Measurements from ENCODE around the gene ANKHD1. TPM values are rescaled to one million over a fixed set of nuclear protein-coding genes. Genes with fewer than 3 reads are reported as not detected.

ANKHD1 gene
- total RNA-seq, 1 donor from 2014 or later, result 77.1 TPM

DNA sequence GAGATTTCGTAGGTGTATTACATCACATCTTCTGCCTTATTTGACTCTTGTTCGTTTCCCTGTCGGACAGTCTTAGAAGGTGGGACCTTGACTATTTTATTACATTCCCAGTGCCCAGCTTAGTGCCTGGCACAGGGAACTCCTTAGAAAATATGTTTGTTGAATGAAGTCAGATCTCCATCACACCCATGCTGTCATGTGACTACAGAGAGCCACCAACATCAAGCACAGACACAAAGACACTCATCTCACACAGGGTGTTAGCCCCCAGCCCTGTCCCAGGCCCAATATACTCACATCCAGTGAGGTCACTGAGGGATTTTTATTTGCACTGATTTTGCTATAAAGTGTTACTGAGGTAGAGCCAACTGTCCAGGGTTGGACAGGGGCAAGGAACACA, 156.3 kb downstream of the ANKHD1 start:
- no peak overlapping the region for H3K4me3 ChIP-seq (ENCODE audit: low read depth, low read length)
- no peak for DNase-seq (ENCODE audit: low read depth)
- no peak for FAIRE-seq
- TF ChIP-seq, protein P1, sequence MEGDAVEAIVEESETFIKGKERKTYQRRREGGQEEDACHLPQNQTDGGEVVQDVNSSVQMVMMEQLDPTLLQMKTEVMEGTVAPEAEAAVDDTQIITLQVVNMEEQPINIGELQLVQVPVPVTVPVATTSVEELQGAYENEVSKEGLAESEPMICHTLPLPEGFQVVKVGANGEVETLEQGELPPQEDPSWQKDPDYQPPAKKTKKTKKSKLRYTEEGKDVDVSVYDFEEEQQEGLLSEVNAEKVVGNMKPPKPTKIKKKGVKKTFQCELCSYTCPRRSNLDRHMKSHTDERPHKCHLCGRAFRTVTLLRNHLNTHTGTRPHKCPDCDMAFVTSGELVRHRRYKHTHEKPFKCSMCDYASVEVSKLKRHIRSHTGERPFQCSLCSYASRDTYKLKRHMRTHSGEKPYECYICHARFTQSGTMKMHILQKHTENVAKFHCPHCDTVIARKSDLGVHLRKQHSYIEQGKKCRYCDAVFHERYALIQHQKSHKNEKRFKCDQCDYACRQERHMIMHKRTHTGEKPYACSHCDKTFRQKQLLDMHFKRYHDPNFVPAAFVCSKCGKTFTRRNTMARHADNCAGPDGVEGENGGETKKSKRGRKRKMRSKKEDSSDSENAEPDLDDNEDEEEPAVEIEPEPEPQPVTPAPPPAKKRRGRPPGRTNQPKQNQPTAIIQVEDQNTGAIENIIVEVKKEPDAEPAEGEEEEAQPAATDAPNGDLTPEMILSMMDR (IDR thresholded peaks at IDR 0.05; ENCODE audit: insufficient read depth, low read length, severe bottlenecking), result no peak
- no peaks in the 10 kb centered on the region for H3K36me3 ChIP-seq (ENCODE audit: control insufficient read depth, insufficient read depth, low read length)
- no peaks in the 10 kb centered on the region for H3K27me3 ChIP-seq (ENCODE audit: control insufficient read depth, insufficient read depth, low read length)

- H3K4me3 ChIP-seq (ENCODE audit: low read depth, low read length), result no peak overlapping the region
- TF ChIP-seq, protein P1 (IDR thresholded peaks at IDR 0.05; ENCODE audit: insufficient read depth, low read length, severe bottlenecking), result no peak
- H3K36me3 ChIP-seq (ENCODE audit: control insufficient read depth, insufficient read depth, low read length), result no peaks in the 10 kb centered on the region
- DNase-seq (ENCODE audit: low read depth) (no peak), FAIRE-seq (no peak)
- no peaks in the 10 kb centered on the region for H3K27me3 ChIP-seq (ENCODE audit: control insufficient read depth, insufficient read depth, low read length)
These were observed 156.9 kb downstream of the ANKHD1 start for GRCh38 chr5:140558542-140558941.

DNA sequence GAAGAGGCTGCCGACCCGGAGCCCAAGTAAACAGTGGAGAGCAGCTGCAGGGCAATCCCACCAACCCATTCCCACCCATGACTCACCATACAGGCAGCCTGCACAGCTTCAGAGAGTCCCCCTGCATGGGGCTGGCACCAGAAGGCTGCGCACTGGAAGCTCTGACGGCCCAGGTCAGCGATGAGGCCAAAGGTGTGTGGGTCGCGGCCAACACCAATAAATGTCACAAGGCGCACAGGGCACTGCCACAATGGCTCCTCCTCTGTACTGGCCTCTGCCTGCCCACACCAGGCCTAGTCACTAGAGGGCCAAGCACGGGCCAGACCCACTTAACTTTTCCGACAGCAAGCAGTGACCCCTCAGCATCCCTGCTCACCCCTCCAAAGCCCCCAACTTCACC, 158.6 kb downstream of the ANKHD1 start:
- Histone ChIP-seq H3K4me3 (ENCODE audit: low read depth, low read length) (no peak overlapping the region), H3K27me3 (ENCODE audit: control insufficient read depth, insufficient read depth, low read length) (no peaks in the 10 kb centered on the region), H3K36me3 (ENCODE audit: control insufficient read depth, insufficient read depth, low read length) (no peaks in the 10 kb centered on the region)
- FAIRE-seq, result no peak
- TF ChIP-seq, protein P1 (IDR thresholded peaks at IDR 0.05; ENCODE audit: insufficient read depth, low read length, severe bottlenecking), result no peak
- no peak for DNase-seq (ENCODE audit: low read depth)

DNA sequence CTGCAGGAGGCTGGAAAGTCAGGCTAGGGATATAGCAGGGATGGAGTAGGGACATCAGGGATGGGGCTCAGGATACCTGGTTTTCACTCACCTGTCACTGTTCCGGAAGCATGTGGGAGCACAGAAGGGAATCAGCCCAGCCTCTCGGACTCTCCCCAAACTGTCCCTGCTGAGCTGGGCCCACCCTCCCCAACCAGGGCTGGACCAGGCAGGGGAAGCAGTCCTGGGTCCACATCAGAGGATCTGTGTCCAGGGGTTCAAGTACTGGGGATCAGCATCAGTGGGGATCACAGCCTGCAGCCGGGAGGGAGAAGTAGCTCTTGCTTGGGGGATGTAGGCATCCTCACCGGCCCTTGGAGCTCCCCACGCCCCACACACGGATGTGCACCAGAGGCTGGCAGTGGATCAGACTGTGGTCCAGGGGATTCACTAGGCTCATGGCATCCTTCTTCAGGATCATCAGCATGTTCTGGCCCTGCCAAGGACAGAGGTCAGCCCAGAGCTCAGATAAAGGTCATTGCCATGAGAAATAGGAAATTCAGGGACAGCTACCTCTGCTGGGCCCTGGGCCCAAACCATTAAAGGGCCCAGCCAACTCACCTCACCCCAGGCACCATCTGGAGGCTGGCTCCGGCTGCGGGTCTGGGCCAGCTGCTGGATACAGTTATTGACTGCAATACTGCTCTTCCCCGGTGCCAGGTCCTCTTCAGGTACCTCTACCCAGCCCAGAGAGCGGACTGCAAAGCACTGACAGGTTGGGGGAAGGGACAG, 160.3 kb downstream of the ANKHD1 start:
- Histone ChIP-seq H3K27me3 (ENCODE audit: control insufficient read depth, insufficient read depth, low read length) (no peaks in the 10 kb centered on the region), H3K36me3 (ENCODE audit: control insufficient read depth, insufficient read depth, low read length) (peaks cover 6% of the 10 kb centered on the region), H3K4me3 (ENCODE audit: low read depth, low read length) (no peak overlapping the region)
- TF ChIP-seq, protein P1 (IDR thresholded peaks at IDR 0.05; ENCODE audit: insufficient read depth, low read length, severe bottlenecking), result no peak
- DNase-seq (ENCODE audit: low read depth) (no peak), FAIRE-seq (no peak)

DNA sequence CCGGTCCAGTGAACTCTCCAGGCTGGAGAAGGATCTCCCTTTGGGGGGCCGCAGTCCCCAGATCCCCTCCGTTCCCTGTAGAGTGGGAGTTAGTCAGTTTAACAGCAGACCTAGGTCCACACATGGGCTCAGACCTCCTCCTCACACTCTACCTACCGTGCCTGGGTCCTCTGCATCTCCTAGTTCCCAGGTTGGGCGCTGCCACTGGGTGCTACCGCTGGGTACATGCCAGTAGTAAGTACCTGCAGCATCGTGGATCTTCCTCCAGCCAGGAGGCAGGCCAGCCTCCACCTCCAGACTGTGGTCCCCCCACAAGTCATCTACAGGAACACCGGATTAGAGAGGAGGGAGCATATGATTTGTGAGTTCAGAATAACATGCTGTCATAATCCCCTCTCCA, 162.0 kb downstream of the ANKHD1 start:
- H3K4me3 ChIP-seq (ENCODE audit: low read depth, low read length), result peak overlapping the region; percentile 69
- no peak for DNase-seq (ENCODE audit: low read depth)
- peaks cover 19% of the 10 kb centered on the region for H3K36me3 ChIP-seq (ENCODE audit: control insufficient read depth, insufficient read depth, low read length)
- no peaks in the 10 kb centered on the region for H3K27me3 ChIP-seq (ENCODE audit: control insufficient read depth, insufficient read depth, low read length)
- TF ChIP-seq, protein P1 (IDR thresholded peaks at IDR 0.05; ENCODE audit: insufficient read depth, low read length, severe bottlenecking), result no peak
- FAIRE-seq, result no peak
